ENCODE data around the gene GAPDH. TPM values are rescaled to one million over a fixed set of nuclear protein-coding genes. Genes with fewer than 3 reads are reported as not detected.

Gene GAPDH
- 6,743 and 9,393 TPM in 2 replicates for total RNA-seq

GRCh38 chr12:6533923-6534694 lies at the start of gene GAPDH:
Gene GAPDH (plus strand): TSS chr12:6534517. CDS start chr12:6534833, 316 bp downstream.

GRCh38 chr12:6492838-6493496 lies 41.4 kb upstream of the GAPDH start, which contains the start of gene MRPL51:
Gene MRPL51 (minus strand): TSS chr12:6493262. CDS start chr12:6493136, 126 bp downstream.

GRCh38 chr12:6493497-6494257 lies 40.6 kb upstream of the GAPDH start, which contains the start of gene NCAPD2:
Gene NCAPD2 (plus strand): TSS chr12:6494102. CDS start chr12:6495099, 997 bp downstream.

Small RNAs within 50 kb of the gene (small RNA-seq; reads per million reads assigned to genes)
- gene SCARNA11, result 30.7 reads per million, percentile 96 among the genes with 10 or more reads in this experiment

Other genes starting within 250 kb of the GAPDH start
- gene PLEKHG6, start 223.8 kb upstream of the GAPDH start, total RNA-seq, result 0.11 TPM in 1 of 2 replicates, not detected in the other
- gene TNFRSF1A, start 192.4 kb upstream of the GAPDH start, total RNA-seq, result 327 and 342 TPM in 2 replicates
- gene SCNN1A, start 159.0 kb upstream of the GAPDH start, total RNA-seq, result 1.4 and 1.6 TPM in 2 replicates
- gene LTBR, start 150.4 kb upstream of the GAPDH start, total RNA-seq, result 98.3 and 132 TPM in 2 replicates
- gene CD27, start 89.6 kb upstream of the GAPDH start, total RNA-seq, result 0.22 TPM in 1 of 2 replicates, not detected in the other
- gene TAPBPL, start 82.5 kb upstream of the GAPDH start, total RNA-seq, result 9.9 and 13.9 TPM in 2 replicates
- 8.4 and 9.6 TPM in 2 replicates for gene VAMP1, start 63.8 kb upstream of the GAPDH start, total RNA-seq
- gene MRPL51, start 41.3 kb upstream of the GAPDH start, total RNA-seq, result 84.3 and 96.9 TPM in 2 replicates
- 31.0 and 40.4 TPM in 2 replicates for gene NCAPD2, start 40.4 kb upstream of the GAPDH start, total RNA-seq
- 12.4 and 17.2 TPM in 2 replicates for gene IFFO1, start 21.5 kb downstream of the GAPDH start, total RNA-seq
- gene NOP2, start 33.8 kb downstream of the GAPDH start, total RNA-seq, result 20.1 and 23.3 TPM in 2 replicates
- 210 and 211 TPM in 2 replicates for gene CHD4, start 72.9 kb downstream of the GAPDH start, total RNA-seq
- gene LPAR5, start 101.4 kb downstream of the GAPDH start, total RNA-seq, result not detected in 2 replicates
- gene ACRBP, start 112.9 kb downstream of the GAPDH start, total RNA-seq, result 0.26 and 0.76 TPM in 2 replicates
- 28.4 and 43.7 TPM in 2 replicates for gene ING4, start 128.6 kb downstream of the GAPDH start, total RNA-seq
- gene ZNF384, start 154.9 kb downstream of the GAPDH start, total RNA-seq, result 22.9 and 26.8 TPM in 2 replicates
- 0.11 and 0.13 TPM in 2 replicates for gene PIANP, start 166.3 kb downstream of the GAPDH start, total RNA-seq
- gene COPS7A, start 189.5 kb downstream of the GAPDH start, total RNA-seq, result 71.5 and 77.6 TPM in 2 replicates
- gene MLF2, start 218.6 kb downstream of the GAPDH start, total RNA-seq, result 105 and 112 TPM in 2 replicates
- gene PTMS, start 231.8 kb downstream of the GAPDH start, total RNA-seq, result 75.0 and 82.3 TPM in 2 replicates
- gene LAG3, start 238.0 kb downstream of the GAPDH start, total RNA-seq, result 0.54 and 1.0 TPM in 2 replicates

Measured in articular chondrocyte of knee joint (primary cell).